ENCODE measurements around the gene ZNF783.
"Not testable (repeated sequence)": the region's sequence is repeated elsewhere in the genome, so short reads cannot be mapped to it uniquely, and the experiment has no call there.

Gene ZNF783

GRCh38 chr7:149261829-149262617 is at the start of gene ZNF783:
Gene ZNF783, plus strand, starts transcription at chr7:149262196. Its CDS starts 138 bp downstream, at chr7:149262334.
- peak; percentile 80 for DNase-seq

GRCh38 chr7:149214020-149214720 is 47.8 kb upstream of the ZNF783 start:
- no peak for DNase-seq

- no peak for DNase-seq
These were observed 45.6 kb upstream of the ZNF783 start for GRCh38 chr7:149216402-149216801.

- DNase-seq, result no peak
These were observed 44.4 kb upstream of the ZNF783 start for GRCh38 chr7:149217570-149217969.

GRCh38 chr7:149218469-149219420 is 43.3 kb upstream of the ZNF783 start:
- no peak for DNase-seq

- no peak for DNase-seq
These were observed 41.5 kb upstream of the ZNF783 start for GRCh38 chr7:149220534-149220933.

- no peak for DNase-seq
These were observed 38.8 kb upstream of the ZNF783 start for GRCh38 chr7:149223176-149223575.

- no peak for DNase-seq
These were observed 38.2 kb upstream of the ZNF783 start for GRCh38 chr7:149223761-149224160.

- no peak for DNase-seq
These were observed 37.6 kb upstream of the ZNF783 start for GRCh38 chr7:149224352-149224751.

- no peak for DNase-seq
These were observed 36.9 kb upstream of the ZNF783 start for GRCh38 chr7:149225106-149225505.

- no peak for DNase-seq
These were observed 36.3 kb upstream of the ZNF783 start for GRCh38 chr7:149225656-149226055.

GRCh38 chr7:149226366-149226765 is 35.6 kb upstream of the ZNF783 start:
- DNase-seq, result not testable (repeated sequence)

- DNase-seq, result no peak
These were observed 35.0 kb upstream of the ZNF783 start for GRCh38 chr7:149226840-149227494.

- DNase-seq, result no peak
These were observed 33.0 kb upstream of the ZNF783 start for GRCh38 chr7:149228831-149229471.

GRCh38 chr7:149229526-149229925 is 32.5 kb upstream of the ZNF783 start:
- DNase-seq, result no peak

GRCh38 chr7:149232362-149232761 is 29.6 kb upstream of the ZNF783 start:
- DNase-seq, result no peak

GRCh38 chr7:149233655-149234204 is 28.3 kb upstream of the ZNF783 start:
- not testable (repeated sequence) for DNase-seq

GRCh38 chr7:149237502-149237901 is 24.5 kb upstream of the ZNF783 start:
- no peak for DNase-seq

GRCh38 chr7:149238051-149238450 is 23.9 kb upstream of the ZNF783 start:
- DNase-seq, result no peak

GRCh38 chr7:149239345-149240143 is 22.5 kb upstream of the ZNF783 start, which contains the start of gene ZNF212:
Gene ZNF212, plus strand, starts transcription at chr7:149239651. Its CDS starts 128 bp downstream, at chr7:149239779.
- peak; percentile 85 for DNase-seq

- no peak for DNase-seq
These were observed 21.4 kb upstream of the ZNF783 start for GRCh38 chr7:149240637-149241036.

Measured in stimulated activated CD4-positive, alpha-beta T cell treated with anti-CD3 and anti-CD28 coated beads, Interleukin-12 subunit alpha, Interleukin-12 subunit beta, amount 100 ng/mL, for 4 hours (primary cell).